ENCODE measurements around the gene EXTL2. TPM values are rescaled to one million over a fixed set of nuclear protein-coding genes. Genes with fewer than 3 reads are reported as not detected.
"Not testable (repeated sequence)": the region's sequence is repeated elsewhere in the genome, so short reads cannot be mapped to it uniquely, and the experiment has no call there.

EXTL2 gene
- total and polyA plus RNA-seq, 4 donors: 3.9 to 37.8 (median 9.4) TPM

- Histone ChIP-seq H3K27ac (ENCODE audit: low read depth in 1 of 2, low read length in 1 of 2) (no peak overlapping the region), H3K27me3 (ENCODE audit: control insufficient read depth in 3 of 3, insufficient read depth in 3 of 3, low read length in 2 of 3) (no peaks in the 10 kb centered on the region), H3K36me3 (ENCODE audit: control insufficient read depth in 4 of 4, insufficient read depth in 4 of 4, low read length in 4 of 4) (no peaks in the 10 kb centered on the region), H3K9ac (ENCODE audit: insufficient read depth in 1 of 2, low read length in 2 of 2) (no peak overlapping the region), H3K9me3 (ENCODE audit: control insufficient read depth in 4 of 4, insufficient read depth in 3 of 4, low read length in 3 of 4) (no peaks in the 10 kb centered on the region), H3K4me3 (no peak overlapping the region), H3K4me1 (ENCODE audit: control insufficient read depth in 5 of 5, insufficient read depth in 5 of 5, low read length in 5 of 5) (peaks cover 0 to 3% (median 0%) of the 10 kb centered on the region in 5 donors)
- ATAC-seq (ENCODE audit: insufficient read depth, low FRiP score) (no peak), DNase-seq (no peak)
- 80 to 82% methylated on average over 6 of the region's 6 CpGs for WGBS, 2 donors
- TF ChIP-seq, protein P1, sequence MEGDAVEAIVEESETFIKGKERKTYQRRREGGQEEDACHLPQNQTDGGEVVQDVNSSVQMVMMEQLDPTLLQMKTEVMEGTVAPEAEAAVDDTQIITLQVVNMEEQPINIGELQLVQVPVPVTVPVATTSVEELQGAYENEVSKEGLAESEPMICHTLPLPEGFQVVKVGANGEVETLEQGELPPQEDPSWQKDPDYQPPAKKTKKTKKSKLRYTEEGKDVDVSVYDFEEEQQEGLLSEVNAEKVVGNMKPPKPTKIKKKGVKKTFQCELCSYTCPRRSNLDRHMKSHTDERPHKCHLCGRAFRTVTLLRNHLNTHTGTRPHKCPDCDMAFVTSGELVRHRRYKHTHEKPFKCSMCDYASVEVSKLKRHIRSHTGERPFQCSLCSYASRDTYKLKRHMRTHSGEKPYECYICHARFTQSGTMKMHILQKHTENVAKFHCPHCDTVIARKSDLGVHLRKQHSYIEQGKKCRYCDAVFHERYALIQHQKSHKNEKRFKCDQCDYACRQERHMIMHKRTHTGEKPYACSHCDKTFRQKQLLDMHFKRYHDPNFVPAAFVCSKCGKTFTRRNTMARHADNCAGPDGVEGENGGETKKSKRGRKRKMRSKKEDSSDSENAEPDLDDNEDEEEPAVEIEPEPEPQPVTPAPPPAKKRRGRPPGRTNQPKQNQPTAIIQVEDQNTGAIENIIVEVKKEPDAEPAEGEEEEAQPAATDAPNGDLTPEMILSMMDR (IDR thresholded peaks at IDR 0.05; ENCODE audit: control extremely low read depth, extremely low read depth): no peak
Measured at GRCh38 chr1:100834777-100835660, 59.6 kb downstream of the EXTL2 start.

DNA sequence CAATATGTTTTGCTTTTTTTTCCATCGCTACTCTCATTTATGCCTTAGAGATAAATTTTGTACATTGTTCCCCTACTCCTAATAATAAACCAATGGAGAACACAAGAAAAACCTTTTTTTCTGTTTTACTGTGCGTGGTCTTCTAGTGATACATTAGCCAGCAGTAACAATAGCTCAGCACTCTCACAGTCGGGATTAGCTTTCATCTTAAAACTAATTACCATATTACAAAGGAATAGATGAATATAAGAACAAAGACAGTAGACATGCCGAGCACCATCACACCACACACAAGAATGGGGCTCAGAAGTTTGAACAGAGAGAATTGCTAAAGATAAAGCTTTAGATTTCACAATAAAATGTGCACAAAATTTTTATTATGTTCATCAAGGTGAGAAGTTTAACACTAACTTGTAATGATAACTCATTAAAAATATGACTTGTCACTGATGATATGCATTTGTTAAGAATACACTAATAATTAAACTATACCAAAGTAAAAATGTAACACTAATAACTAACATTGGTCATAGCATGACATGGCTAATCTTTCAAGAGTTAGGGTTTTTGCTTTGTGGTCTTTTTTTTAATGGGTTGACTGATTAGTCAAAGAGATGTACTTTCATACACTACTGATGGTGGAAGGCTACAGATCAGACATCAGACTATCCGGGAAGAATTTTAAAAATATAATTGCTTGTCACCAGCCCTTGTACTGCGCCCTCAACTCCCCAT is 61.8 kb downstream of the EXTL2 start:
- H3K27ac ChIP-seq (ENCODE audit: low read depth in 1 of 2, low read length in 1 of 2): no peak overlapping the region
- peaks cover 0 to 3% (median 0%) of the 10 kb centered on the region in 5 donors for H3K4me1 ChIP-seq (ENCODE audit: control insufficient read depth in 5 of 5, insufficient read depth in 5 of 5, low read length in 5 of 5)
- H3K36me3 ChIP-seq (ENCODE audit: control insufficient read depth in 4 of 4, insufficient read depth in 4 of 4, low read length in 4 of 4): no peaks in the 10 kb centered on the region
- no peak overlapping the region for H3K4me3 ChIP-seq
- WGBS, 2 donors: 87 to 93% methylated on average over 6 of the region's 6 CpGs
- no peak overlapping the region for H3K9ac ChIP-seq (ENCODE audit: insufficient read depth in 1 of 2, low read length in 2 of 2)
- H3K9me3 ChIP-seq (ENCODE audit: control insufficient read depth in 4 of 4, insufficient read depth in 3 of 4, low read length in 3 of 4): no peaks in the 10 kb centered on the region
- DNase-seq: no peak
- TF ChIP-seq, protein P1 (IDR thresholded peaks at IDR 0.05; ENCODE audit: control extremely low read depth, extremely low read depth): no peak
- no peaks in the 10 kb centered on the region for H3K27me3 ChIP-seq (ENCODE audit: control insufficient read depth in 3 of 3, insufficient read depth in 3 of 3, low read length in 2 of 3)
- no peak for ATAC-seq (ENCODE audit: insufficient read depth, low FRiP score)

GRCh38 chr1:100825666-100826065 is 69.0 kb downstream of the EXTL2 start:
- H3K36me3 ChIP-seq (ENCODE audit: control insufficient read depth in 4 of 4, insufficient read depth in 4 of 4, low read length in 4 of 4); H3K27me3 ChIP-seq (ENCODE audit: control insufficient read depth in 3 of 3, insufficient read depth in 3 of 3, low read length in 2 of 3); DNase-seq; ATAC-seq (ENCODE audit: insufficient read depth, low FRiP score); H3K4me1 ChIP-seq (ENCODE audit: control insufficient read depth in 5 of 5, insufficient read depth in 5 of 5, low read length in 5 of 5); H3K9ac ChIP-seq (ENCODE audit: insufficient read depth in 1 of 2, low read length in 2 of 2); H3K9me3 ChIP-seq (ENCODE audit: control insufficient read depth in 4 of 4, insufficient read depth in 3 of 4, low read length in 3 of 4); H3K27ac ChIP-seq (ENCODE audit: low read depth in 1 of 2, low read length in 1 of 2); H3K4me3 ChIP-seq: not testable (repeated sequence)
- 90 to 93% methylated on average over 2 of the region's 2 CpGs for WGBS, 2 donors

Other genes with a start within 250 kb of the EXTL2 start
- 10 to 100 TPM in 1 of 2 donors, 1 to 10 TPM in 1; 8.0 to 68.9 TPM for gene VCAM1, start 175.1 kb downstream of the EXTL2 start, total RNA-seq
- 1 to 10 TPM; 7.6 to 7.9 TPM for gene VCAM1, start 175.1 kb downstream of the EXTL2 start, polyA plus RNA-seq
- gene SLC30A7, start 1.2 kb upstream of the EXTL2 start, total RNA-seq: 10 to 100 TPM; 31.5 to 33.9 TPM
- 1 to 10 TPM; 7.6 to 7.7 TPM for gene SLC30A7, start 1.2 kb upstream of the EXTL2 start, polyA plus RNA-seq
- 10 to 100 TPM; 25.9 to 28.6 TPM for gene DPH5, start 130.9 kb upstream of the EXTL2 start, total RNA-seq
- 10 to 100 TPM; 21.2 to 30.7 TPM for gene DPH5, start 130.9 kb upstream of the EXTL2 start, polyA plus RNA-seq

All from lung (tissue), 12 donors.